Measurements from ENCODE around the gene APMAP. TPM values are rescaled to one million over a fixed set of nuclear protein-coding genes. Genes with fewer than 3 reads are reported as not detected.

The APMAP gene, protein sequence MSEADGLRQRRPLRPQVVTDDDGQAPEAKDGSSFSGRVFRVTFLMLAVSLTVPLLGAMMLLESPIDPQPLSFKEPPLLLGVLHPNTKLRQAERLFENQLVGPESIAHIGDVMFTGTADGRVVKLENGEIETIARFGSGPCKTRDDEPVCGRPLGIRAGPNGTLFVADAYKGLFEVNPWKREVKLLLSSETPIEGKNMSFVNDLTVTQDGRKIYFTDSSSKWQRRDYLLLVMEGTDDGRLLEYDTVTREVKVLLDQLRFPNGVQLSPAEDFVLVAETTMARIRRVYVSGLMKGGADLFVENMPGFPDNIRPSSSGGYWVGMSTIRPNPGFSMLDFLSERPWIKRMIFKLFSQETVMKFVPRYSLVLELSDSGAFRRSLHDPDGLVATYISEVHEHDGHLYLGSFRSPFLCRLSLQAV
- 111 and 161 TPM in 2 replicates for total RNA-seq

DNA sequence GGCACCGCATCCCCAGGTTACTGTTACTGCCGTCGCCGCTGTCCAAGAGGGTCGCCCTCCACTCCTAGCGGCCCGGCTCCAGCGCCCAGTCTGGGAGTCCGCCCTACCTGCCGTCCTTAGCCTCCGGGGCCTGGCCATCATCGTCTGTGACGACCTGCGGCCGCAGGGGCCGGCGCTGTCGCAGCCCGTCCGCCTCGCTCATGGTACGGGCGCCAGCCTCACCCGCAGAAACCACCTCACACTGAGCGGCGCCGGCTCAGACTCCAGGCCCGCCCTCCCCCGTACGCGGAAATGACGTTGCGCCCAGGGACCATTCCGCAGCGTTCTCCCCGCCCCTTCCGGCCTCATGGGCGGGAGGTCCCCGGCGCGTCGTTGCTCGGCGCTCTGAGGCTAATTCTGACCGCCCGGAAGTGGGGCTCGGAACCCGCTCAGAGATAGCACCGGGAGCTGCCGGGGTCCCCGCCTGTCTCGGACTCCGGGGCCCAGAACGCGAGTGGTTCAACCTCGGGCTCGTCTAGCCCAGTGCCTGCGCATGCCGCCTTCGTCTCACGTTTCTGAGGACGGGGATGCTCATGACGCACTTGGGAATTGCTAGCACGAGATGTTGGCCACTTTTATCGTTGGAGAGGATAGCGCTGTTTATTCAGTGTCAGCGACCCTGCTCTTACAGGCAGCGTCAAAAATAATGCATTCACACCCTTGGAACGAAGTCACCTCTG lies at the start of gene APMAP:
APMAP (minus strand) TSS at position 265 of the 719 bp plus-strand sequence; CDS start at position 202, 63 bp downstream.

DNA sequence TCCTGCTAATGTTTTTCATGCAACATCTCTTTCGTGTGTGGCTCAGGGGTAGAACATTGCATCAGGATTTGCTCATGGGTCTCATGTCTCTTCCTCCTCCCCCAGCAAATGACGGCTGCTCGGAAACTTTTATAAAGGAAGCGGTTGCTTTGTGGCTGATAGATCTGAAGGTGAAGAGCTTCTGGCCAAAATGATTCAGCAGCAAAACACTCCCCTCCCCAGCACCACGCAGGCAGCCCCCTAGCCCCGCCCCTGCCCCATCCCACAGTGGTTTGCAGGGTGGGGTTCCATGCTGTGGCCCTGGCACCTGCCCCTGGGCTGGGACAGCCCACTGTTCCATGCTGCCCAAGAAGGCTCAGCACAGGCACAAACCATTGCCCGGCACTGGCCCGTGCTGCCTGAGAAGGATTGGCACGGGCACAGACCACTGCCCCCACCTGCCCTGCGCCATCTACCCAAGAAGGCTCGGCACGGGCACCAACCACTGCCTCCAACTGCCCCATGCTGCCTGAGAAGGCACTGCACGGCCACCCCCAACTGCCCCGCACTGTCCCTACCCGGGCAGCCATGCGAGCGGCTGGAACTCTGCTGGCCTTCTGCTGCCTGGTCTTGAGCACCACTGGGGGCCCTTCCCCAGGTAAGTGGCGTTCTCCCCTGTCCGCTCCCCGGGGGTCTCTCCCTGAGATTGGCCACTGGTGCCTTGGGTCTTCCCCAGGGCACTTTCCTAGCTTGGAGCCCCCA lies 43.4 kb downstream of the APMAP start, which contains the start of gene CST7:
CST7 (plus strand) TSS at position 331 of the 741 bp plus-strand sequence; CDS start at position 568, 237 bp downstream.

Other genes with a start within 250 kb of the APMAP start
- not detected in 2 replicates for gene CST7, start 43.5 kb downstream of the APMAP start, total RNA-seq
- 0.68 and 3.7 TPM in 2 replicates for gene ACSS1, start 65.4 kb upstream of the APMAP start, total RNA-seq
- not detected in 2 replicates for gene VSX1, start 89.4 kb upstream of the APMAP start, total RNA-seq
- 73.5 and 83.9 TPM in 2 replicates for gene ENTPD6, start 203.0 kb upstream of the APMAP start, total RNA-seq

Data from nasal cavity respiratory epithelium epithelial cell of viscerocranial mucosa (primary cell).